ENCODE measurements around the gene SYNE1. TPM values are rescaled to one million over a fixed set of nuclear protein-coding genes. Genes with fewer than 3 reads are reported as not detected.
"Not testable (repeated sequence)": the region's sequence is repeated elsewhere in the genome, so short reads cannot be mapped to it uniquely, and the experiment has no call there.

SYNE1 gene
- polyA plus RNA-seq, 1 donor, result 28.2 TPM

DNA sequence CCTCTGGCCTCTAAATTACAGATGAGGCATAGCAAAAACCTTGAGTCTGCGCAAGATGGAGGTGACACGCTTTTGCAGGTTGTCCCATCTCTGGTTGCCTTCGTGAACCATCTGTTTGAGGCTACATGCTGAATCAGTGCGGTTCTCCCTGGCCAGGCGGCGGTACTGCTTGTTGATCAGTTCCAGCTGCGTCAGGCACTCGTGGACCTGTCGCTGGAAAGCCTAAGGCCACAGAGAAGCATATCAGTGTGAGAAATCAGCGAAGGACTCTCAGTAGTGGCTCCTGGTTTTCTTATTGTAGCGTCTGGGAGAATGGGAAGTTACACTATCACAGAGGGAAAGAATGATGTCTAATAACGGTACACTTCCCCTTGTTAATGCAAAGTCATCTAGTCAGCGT is 485.2 kb downstream of the SYNE1 start:
- Histone ChIP-seq H3K36me3 (ENCODE audit: control insufficient read depth, insufficient read depth, low read length) (peaks cover 51% of the 10 kb centered on the region), H3K27me3 (ENCODE audit: control insufficient read depth, insufficient read depth, low read length) (no peaks in the 10 kb centered on the region), H3K9me3 (ENCODE audit: control insufficient read depth, low read depth, low read length) (no peaks in the 10 kb centered on the region), H3K27ac (ENCODE audit: low read length) (no peak overlapping the region), H3K4me3 (ENCODE audit: low read length) (no peak overlapping the region), H3K4me1 (ENCODE audit: control insufficient read depth, insufficient read depth, low read length) (no peaks in the 10 kb centered on the region)
- 67% methylated on average over 1 of the region's 13 CpGs for WGBS (ENCODE audit: insufficient coverage, low lambda C conversion rate)
- DNase-seq, result no peak

GRCh38 chr6:152150196-152150595 is 487.0 kb downstream of the SYNE1 start:
- Histone ChIP-seq H3K4me3 (ENCODE audit: low read length) (no peak overlapping the region), H3K4me1 (ENCODE audit: control insufficient read depth, insufficient read depth, low read length) (no peaks in the 10 kb centered on the region), H3K9me3 (ENCODE audit: control insufficient read depth, low read depth, low read length) (no peaks in the 10 kb centered on the region), H3K36me3 (ENCODE audit: control insufficient read depth, insufficient read depth, low read length) (peaks cover 44% of the 10 kb centered on the region), H3K27me3 (ENCODE audit: control insufficient read depth, insufficient read depth, low read length) (no peaks in the 10 kb centered on the region), H3K27ac (ENCODE audit: low read length) (no peak overlapping the region)
- no CpG with 5 or more reads among the region's 3 CpGs for WGBS (ENCODE audit: insufficient coverage, low lambda C conversion rate)
- no peak for DNase-seq

DNA sequence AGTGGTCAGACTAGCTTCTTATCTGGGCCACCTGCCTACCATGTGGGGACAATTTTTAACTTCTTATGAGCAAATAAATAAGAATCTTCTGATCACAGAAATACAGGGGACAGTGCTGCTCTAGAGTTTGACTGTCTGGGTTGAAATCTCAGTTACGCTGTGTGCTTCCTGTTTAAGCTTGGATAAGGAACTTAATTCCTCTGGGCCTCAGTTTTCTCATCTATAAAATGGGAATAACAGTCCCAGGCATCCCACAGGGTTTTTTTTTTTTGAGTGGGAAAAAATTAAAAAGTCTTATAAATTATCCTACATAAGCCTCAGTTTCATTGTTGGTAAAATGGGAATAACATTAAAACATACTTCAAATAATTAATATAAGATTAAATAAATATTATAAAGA is 488.8 kb downstream of the SYNE1 start:
- H3K4me1 ChIP-seq (ENCODE audit: control insufficient read depth, insufficient read depth, low read length), result no peaks in the 10 kb centered on the region
- no peak overlapping the region for H3K27ac ChIP-seq (ENCODE audit: low read length)
- no peak for DNase-seq
- no peaks in the 10 kb centered on the region for H3K27me3 ChIP-seq (ENCODE audit: control insufficient read depth, insufficient read depth, low read length)
- no CpG with 5 or more reads among the region's 1 CpG for WGBS (ENCODE audit: insufficient coverage, low lambda C conversion rate)
- H3K36me3 ChIP-seq (ENCODE audit: control insufficient read depth, insufficient read depth, low read length), result peaks cover 34% of the 10 kb centered on the region
- H3K4me3 ChIP-seq (ENCODE audit: low read length), result no peak overlapping the region
- H3K9me3 ChIP-seq (ENCODE audit: control insufficient read depth, low read depth, low read length), result no peaks in the 10 kb centered on the region

GRCh38 chr6:152147269-152147668 is 489.9 kb downstream of the SYNE1 start:
- H3K27ac ChIP-seq (ENCODE audit: low read length), result no peak overlapping the region
- H3K9me3 ChIP-seq (ENCODE audit: control insufficient read depth, low read depth, low read length), result no peaks in the 10 kb centered on the region
- DNase-seq, result no peak
- peaks cover 34% of the 10 kb centered on the region for H3K36me3 ChIP-seq (ENCODE audit: control insufficient read depth, insufficient read depth, low read length)
- no peak overlapping the region for H3K4me3 ChIP-seq (ENCODE audit: low read length)
- no peaks in the 10 kb centered on the region for H3K4me1 ChIP-seq (ENCODE audit: control insufficient read depth, insufficient read depth, low read length)
- H3K27me3 ChIP-seq (ENCODE audit: control insufficient read depth, insufficient read depth, low read length), result no peaks in the 10 kb centered on the region
- 80% methylated on average over 1 of the region's 6 CpGs for WGBS (ENCODE audit: insufficient coverage, low lambda C conversion rate)

GRCh38 chr6:152146385-152146784 is 490.8 kb downstream of the SYNE1 start:
- DNase-seq, result no peak
- no peak overlapping the region for H3K4me3 ChIP-seq (ENCODE audit: low read length)
- peaks cover 27% of the 10 kb centered on the region for H3K36me3 ChIP-seq (ENCODE audit: control insufficient read depth, insufficient read depth, low read length)
- no peak overlapping the region for H3K27ac ChIP-seq (ENCODE audit: low read length)
- no peaks in the 10 kb centered on the region for H3K4me1 ChIP-seq (ENCODE audit: control insufficient read depth, insufficient read depth, low read length)
- WGBS (ENCODE audit: insufficient coverage, low lambda C conversion rate), result no CpG with 5 or more reads among the region's 1 CpG
- no peaks in the 10 kb centered on the region for H3K9me3 ChIP-seq (ENCODE audit: control insufficient read depth, low read depth, low read length)
- H3K27me3 ChIP-seq (ENCODE audit: control insufficient read depth, insufficient read depth, low read length), result no peaks in the 10 kb centered on the region

- peaks cover 17% of the 10 kb centered on the region for H3K36me3 ChIP-seq (ENCODE audit: control insufficient read depth, insufficient read depth, low read length)
- WGBS (ENCODE audit: insufficient coverage, low lambda C conversion rate), result no CpG with 5 or more reads among the region's 11 CpGs
These were observed 493.8 kb downstream of the SYNE1 start for GRCh38 chr6:152143359-152143758.

DNA sequence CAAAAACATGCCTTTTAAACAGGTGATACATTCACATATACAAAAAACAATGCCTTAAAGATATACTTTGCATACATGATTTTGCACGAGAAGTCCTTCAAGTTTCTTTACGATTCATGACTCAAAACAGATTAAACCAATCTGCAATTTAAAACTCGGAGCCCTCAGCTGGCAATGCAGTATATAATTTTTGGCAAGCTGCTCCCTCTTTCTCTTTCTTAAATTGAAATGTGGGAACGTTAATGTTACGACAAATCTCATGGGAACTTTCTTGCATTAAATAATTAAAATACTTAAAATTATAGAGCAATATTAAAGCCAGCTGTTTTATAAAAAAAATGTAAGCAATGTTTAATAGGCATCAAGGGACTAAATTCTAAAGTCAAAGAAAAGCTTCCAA is 495.1 kb downstream of the SYNE1 start:
- Histone ChIP-seq H3K27me3 (ENCODE audit: control insufficient read depth, insufficient read depth, low read length) (no peaks in the 10 kb centered on the region), H3K4me1 (ENCODE audit: control insufficient read depth, insufficient read depth, low read length) (no peaks in the 10 kb centered on the region), H3K27ac (ENCODE audit: low read length) (no peak overlapping the region), H3K4me3 (ENCODE audit: low read length) (no peak overlapping the region), H3K36me3 (ENCODE audit: control insufficient read depth, insufficient read depth, low read length) (peaks cover 12% of the 10 kb centered on the region), H3K9me3 (ENCODE audit: control insufficient read depth, low read depth, low read length) (no peaks in the 10 kb centered on the region)
- WGBS (ENCODE audit: insufficient coverage, low lambda C conversion rate), result no CpG with 5 or more reads among the region's 5 CpGs
- DNase-seq, result no peak

More at GRCh38 chr6:152143359-152143758, 493.8 kb downstream of the SYNE1 start:
- H3K27me3 ChIP-seq (ENCODE audit: control insufficient read depth, insufficient read depth, low read length), result no peaks in the 10 kb centered on the region
- H3K9me3 ChIP-seq (ENCODE audit: control insufficient read depth, low read depth, low read length), result no peaks in the 10 kb centered on the region
- H3K4me3 ChIP-seq (ENCODE audit: low read length), result no peak overlapping the region
- no peaks in the 10 kb centered on the region for H3K4me1 ChIP-seq (ENCODE audit: control insufficient read depth, insufficient read depth, low read length)
- no peak for DNase-seq
- no peak overlapping the region for H3K27ac ChIP-seq (ENCODE audit: low read length)

DNA sequence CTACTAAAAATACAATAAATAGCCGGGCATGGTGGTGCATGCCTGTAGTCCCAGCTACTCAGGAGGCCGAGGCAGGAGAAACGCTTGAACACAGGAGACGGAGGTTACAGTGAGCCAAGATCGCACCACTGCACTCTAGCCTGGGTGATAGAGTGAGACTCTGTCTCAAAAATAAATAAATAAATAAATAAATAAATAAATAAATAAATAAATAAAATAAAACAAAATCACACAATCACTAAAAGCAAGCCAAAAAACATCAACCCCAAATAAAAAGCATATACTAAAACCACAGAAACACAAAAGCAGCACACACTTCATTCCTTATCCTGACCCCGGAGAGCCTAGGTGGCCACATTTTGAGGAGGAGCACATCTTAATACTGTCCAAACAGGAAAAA is 498.8 kb downstream of the SYNE1 start:
- H3K9me3 ChIP-seq (ENCODE audit: control insufficient read depth, low read depth, low read length); H3K4me1 ChIP-seq (ENCODE audit: control insufficient read depth, insufficient read depth, low read length); H3K27me3 ChIP-seq (ENCODE audit: control insufficient read depth, insufficient read depth, low read length); H3K27ac ChIP-seq (ENCODE audit: low read length); H3K4me3 ChIP-seq (ENCODE audit: low read length); DNase-seq: not testable (repeated sequence)
- WGBS (ENCODE audit: insufficient coverage, low lambda C conversion rate), result no CpG with 5 or more reads among the region's 6 CpGs
- peaks cover 29% of the 10 kb centered on the region for H3K36me3 ChIP-seq (ENCODE audit: control insufficient read depth, insufficient read depth, low read length)

DNA sequence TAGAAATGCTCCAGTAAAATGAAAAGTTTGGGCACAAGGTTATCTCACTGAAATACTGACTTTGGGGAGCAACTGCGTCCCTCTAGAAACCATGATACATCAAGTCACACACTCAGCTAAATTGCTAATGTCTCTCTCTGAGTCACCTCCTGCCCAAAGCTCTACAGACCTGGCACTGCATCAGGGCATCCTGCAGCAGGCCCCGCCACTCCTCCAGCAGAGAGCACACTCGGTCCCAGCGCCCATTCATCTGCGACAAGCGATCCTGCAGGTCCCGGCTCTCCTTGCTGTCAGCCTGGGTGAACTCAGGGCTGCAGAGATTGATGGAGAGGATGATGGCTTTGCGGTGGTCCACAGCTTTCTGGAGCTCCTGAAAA is 500.7 kb downstream of the SYNE1 start:
- no peak for DNase-seq
- WGBS (ENCODE audit: insufficient coverage, low lambda C conversion rate), result 100% methylated on average over 1 of the region's 8 CpGs
- no peak overlapping the region for H3K27ac ChIP-seq (ENCODE audit: low read length)

DNA sequence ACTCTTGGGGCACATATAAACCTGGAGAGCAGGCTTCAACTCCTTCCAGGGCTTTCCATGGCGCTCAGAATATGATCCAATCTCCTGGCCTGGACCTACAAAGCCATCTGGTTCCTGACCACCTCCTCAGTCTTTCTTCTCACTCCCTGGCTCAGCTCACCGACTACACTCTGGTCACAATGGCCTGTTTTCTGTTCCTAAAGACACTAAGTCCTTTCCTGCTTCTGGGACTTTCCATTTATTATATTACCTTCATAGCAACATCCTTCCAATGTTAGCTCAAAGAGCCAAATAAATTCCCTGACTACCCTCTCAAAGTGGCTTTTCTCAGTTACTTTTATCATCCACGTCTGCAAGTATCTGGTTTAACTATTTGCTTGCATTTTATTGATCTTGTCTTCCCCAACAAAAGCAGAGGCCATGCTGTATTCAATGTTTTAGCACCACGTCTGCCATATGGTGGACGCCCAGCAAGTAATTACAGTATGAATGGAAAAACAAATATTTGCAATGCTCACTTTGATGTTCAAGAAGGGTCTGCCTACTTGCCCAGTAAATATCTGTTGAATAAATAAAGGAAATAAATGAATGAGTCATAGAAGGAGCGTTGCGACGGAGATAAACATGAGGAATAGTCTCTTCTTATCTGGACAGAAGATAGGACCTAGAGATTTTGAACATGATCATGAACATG is 501.3 kb downstream of the SYNE1 start:
- no peaks in the 10 kb centered on the region for H3K9me3 ChIP-seq (ENCODE audit: control insufficient read depth, low read depth, low read length)
- no peak overlapping the region for H3K27ac ChIP-seq (ENCODE audit: low read length)
- no peaks in the 10 kb centered on the region for H3K4me1 ChIP-seq (ENCODE audit: control insufficient read depth, insufficient read depth, low read length)
- peak in 1 of 2 donors; percentile 42 for DNase-seq
- no peaks in the 10 kb centered on the region for H3K27me3 ChIP-seq (ENCODE audit: control insufficient read depth, insufficient read depth, low read length)
- 62% methylated on average over 3 of the region's 8 CpGs for WGBS (ENCODE audit: insufficient coverage, low lambda C conversion rate)
- no peak overlapping the region for H3K4me3 ChIP-seq (ENCODE audit: low read length)
- H3K36me3 ChIP-seq (ENCODE audit: control insufficient read depth, insufficient read depth, low read length), result peaks cover 43% of the 10 kb centered on the region

More for the DNA sequence above, 500.7 kb downstream of the SYNE1 start:
- H3K4me1 ChIP-seq (ENCODE audit: control insufficient read depth, insufficient read depth, low read length), result no peaks in the 10 kb centered on the region
- H3K4me3 ChIP-seq (ENCODE audit: low read length), result no peak overlapping the region
- H3K27me3 ChIP-seq (ENCODE audit: control insufficient read depth, insufficient read depth, low read length), result no peaks in the 10 kb centered on the region
- H3K36me3 ChIP-seq (ENCODE audit: control insufficient read depth, insufficient read depth, low read length), result peaks cover 44% of the 10 kb centered on the region
- no peaks in the 10 kb centered on the region for H3K9me3 ChIP-seq (ENCODE audit: control insufficient read depth, low read depth, low read length)

- Histone ChIP-seq H3K36me3 (ENCODE audit: control insufficient read depth, insufficient read depth, low read length) (peaks cover 28% of the 10 kb centered on the region), H3K4me1 (ENCODE audit: control insufficient read depth, insufficient read depth, low read length) (no peaks in the 10 kb centered on the region), H3K27me3 (ENCODE audit: control insufficient read depth, insufficient read depth, low read length) (no peaks in the 10 kb centered on the region), H3K9me3 (ENCODE audit: control insufficient read depth, low read depth, low read length) (no peaks in the 10 kb centered on the region), H3K4me3 (ENCODE audit: low read length) (no peak overlapping the region), H3K27ac (ENCODE audit: low read length) (no peak overlapping the region)
- WGBS (ENCODE audit: insufficient coverage, low lambda C conversion rate), result 80% methylated on average over 1 of the region's 2 CpGs
- no peak for DNase-seq
These were observed 506.7 kb downstream of the SYNE1 start for GRCh38 chr6:152130441-152130840.
